MV-4-11 (cell line): ENCODE results near the gene AUTS2.

Experiments
- DNase-seq: peaks from one replicate; lab custom pipeline; 2025; lab: John Stamatoyannopoulos, UW

The AUTS2 gene

DNA sequence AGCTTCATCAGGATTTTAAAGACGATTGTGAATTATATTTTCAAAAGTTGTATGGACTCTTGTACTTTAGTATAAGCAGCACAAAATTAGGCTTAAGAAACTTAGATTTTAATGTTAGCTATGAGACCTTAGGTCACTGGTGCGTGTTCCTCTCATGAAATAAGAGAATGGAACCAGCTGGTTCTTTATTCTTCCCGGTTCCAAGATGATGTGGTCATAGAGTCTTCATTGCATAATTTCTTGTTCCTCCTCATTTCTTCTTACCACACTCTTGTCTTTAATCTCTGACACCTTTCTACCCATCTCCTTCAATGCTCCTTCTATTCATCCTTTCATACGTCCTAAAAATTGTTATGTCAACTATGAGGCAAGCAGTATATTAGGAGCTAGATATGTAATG lies 437.2 kb downstream of the AUTS2 start:
- no peak for DNase-seq

DNA sequence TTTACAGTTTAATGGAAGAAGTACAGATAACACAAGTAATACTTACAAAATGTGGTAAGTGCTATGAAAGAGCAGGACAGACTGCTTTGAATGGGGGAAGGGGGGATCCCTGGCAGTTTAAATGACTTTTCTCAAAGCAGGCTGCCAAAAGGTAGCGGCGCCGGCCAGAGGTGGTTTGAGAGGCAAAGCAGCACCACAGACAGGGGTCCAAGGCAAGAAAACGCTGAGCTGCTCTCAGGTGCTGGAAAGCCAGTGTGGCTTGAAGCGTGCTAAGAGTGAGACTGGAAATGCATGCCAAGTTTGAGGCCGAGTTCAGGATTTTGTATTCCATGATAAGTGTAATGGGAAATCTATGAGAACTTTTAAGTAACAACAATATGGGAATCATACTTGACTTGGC lies 437.7 kb downstream of the AUTS2 start:
- no peak for DNase-seq

DNA sequence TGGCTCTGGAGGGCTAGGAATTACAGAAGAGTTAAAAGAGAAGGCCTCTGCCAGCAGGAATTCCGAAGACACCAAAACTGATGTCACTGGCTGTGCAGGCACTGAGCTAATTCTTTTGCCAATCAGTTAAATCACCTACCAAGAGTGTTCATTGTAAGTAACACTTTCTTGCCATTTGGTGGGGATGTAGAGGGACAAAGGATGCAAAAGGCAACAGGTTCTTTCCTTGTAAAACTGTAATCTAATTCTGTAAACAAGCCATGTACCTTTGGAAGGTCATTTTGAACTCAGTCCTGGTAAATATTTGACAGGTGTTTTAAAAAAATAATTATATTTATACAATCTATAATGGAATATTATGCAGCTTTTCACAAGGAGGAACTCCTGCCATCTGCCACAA lies 438.4 kb downstream of the AUTS2 start:
- DNase-seq: no peak

DNA sequence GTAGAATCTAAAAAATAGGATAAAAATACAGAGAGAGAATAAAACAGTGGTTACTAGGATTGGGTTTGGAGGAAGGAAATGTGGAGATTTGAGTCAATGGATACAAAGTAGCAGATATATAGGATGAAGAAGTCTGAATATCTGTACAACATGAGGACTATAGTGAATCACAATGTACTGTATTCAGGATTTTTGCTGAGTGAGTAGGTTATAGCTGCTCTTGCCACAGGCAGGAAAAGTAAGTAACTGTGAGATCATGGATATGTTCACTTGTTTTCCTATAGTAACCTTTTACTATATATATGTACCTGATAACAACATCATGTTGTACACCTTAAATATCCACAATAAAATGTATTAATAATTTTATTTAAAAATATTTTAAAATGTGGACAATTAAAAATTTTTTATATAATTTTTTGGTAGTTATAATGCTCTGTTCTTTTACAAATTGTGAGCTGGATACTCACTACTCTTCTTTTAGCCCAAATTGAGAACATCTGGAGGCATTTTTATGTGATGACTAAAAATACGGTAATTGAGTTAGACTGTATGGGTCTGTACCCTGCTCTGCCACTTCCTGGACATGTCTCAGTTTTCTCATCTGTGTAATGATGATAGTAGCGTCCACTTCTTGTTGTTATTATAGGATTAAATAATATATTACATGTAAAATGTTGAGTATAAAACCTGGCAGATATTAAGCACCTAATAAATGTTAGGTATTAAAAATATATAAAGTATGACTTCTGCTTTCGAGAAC lies 439.1 kb downstream of the AUTS2 start:
- DNase-seq: no peak

DNA sequence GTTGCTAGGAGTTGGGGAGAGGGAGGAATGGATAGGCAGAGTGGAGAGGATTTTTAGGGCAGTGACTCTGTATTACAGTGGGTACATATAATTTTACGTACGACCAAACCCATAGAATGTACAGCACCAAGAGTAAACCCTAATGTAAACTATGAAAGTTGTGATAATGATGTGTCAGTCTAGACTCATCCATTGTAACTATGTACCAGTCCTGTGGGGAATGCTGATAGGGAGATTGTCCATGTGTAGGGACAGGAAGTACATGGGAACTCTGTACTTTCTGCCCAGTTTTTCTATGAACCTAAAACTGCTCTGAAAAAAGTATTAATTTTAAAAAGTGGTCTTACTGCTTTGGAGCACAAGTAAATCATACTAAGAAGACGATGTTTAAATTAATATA lies 441.8 kb downstream of the AUTS2 start:
- no peak for DNase-seq

DNA sequence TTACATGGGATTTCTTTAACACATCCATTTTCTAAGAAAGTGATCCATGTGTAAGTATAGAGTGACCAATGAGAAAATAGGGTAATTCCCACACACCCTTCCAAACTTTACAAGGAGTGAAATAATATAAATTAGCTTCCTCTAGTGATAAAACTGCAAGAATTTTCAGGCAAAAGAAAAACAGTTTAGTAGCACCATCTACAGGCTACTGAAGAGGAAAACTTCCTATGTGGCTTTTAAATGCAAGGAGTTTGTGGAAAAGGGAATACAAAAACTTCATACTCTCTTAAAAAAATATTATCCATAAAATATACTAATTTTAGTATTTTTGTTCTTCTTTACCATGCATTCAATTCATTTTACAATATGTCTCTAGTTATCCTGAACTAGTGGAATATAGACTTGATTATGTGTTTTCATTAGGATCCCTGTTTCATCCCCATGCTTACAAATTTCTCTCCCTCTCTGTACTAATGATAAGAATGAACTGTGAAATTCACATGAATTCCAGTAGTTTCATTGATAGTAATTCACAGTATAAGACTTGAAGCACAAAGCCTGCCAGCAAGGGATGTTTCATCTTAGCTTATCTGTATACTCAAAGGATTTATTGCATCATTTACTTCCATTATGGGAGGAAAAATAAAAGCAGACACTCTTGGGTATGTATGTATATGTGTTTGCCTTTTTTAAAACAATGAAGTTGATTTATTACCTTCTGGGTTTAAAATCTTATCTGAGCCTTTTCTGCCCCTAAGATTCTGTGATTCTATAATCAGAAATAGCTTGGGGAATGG lies 442.9 kb downstream of the AUTS2 start:
- DNase-seq: no peak

DNA sequence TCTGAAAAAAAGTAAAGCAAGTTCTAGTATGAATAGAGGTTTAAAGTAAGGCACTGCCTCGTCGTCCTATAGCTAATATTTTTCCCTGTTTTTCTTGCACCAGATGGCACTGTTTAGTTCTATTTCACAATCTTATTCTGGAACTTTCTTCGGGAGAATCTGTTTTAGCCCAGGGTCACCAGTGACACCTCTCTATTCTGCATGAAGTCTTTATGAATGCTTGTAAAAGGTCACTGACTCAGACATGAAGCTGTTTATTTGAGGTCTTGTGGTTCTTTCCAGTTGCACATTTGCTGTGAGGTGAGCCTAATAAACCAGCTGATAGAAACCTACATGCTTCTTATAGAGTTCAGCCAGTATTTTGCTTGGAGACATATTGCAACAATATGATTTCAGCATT lies 444.3 kb downstream of the AUTS2 start:
- DNase-seq: no peak

DNA sequence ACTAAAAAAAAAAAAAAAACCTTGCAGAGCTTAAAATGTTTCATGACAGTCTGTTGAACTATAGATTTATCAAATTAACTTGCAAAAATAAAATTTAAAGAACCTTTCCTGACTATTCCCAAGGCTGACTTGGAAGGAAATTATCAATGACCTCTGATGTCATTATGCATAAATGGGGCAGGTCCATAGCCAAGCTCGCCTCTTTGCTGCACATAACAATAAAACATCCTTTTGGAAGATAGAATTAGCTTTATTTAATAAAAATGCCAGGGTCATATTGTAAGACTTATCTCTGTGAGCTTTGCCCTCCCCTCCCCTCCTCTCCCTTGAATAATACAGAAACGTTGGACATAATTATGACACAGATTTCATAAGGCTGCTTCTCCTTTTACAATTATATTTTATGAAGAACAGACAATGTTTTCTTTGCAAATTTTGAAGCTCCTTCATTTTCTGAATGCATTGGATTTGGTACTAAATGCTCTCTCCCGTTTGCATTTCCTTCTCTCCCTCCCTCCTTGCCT lies 444.8 kb downstream of the AUTS2 start:
- no peak for DNase-seq

DNA sequence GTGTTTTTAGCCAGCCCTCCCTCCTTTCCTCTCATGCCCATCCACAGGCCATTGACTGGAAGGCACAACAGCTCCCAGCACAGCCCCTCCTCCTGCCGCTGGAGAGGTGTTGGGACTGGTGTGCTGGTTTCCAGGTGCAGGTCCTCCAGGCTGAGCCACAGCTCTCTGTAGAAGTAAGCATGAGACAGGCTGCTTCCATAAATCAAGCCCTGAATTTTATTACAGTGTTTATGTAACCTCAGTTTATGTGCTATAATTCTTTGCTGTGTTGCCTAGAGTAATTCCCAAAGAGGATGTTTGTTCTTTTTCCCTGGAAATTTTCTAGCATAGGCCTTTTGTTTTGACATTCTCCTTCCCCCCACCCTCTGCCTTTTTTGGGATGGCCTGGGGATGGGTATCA lies 445.8 kb downstream of the AUTS2 start:
- DNase-seq: no peak

DNA sequence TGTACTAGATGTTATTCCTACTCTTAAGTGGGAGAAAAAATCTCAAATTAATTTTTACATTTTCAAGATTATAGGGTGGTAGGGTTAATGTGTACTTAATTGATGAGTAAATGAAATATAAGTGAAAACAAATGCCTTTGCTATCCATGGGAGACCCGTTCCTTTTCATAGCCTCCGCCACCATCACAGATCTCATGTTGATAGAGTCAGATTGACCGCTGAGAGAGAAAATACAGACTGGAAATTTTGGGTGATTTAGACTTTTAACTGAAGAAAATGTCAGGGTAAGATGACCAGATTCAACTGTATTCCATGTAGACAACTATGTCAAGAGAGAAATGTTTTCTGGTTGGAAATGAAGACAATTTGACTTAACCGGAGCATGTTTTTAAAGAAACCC lies 446.2 kb downstream of the AUTS2 start:
- no peak for DNase-seq

DNA sequence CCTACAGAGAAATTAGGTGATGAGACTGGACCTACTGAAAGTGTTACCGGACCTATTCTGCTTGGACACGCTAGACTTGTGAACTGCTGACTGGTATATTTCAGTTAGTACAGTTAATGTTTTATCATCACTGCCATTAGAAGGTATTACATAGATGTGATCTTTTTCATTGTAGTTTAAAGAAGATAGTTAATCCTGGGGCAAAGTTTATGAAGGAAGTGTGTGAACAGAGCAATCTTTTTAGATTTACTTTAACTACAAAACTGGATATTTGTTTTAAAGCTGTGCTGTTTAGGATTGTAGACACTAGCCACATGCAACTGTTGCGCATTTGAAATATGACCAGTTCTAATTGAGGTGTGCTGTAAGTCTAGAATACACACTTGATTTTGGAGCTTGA lies 446.7 kb downstream of the AUTS2 start:
- no peak for DNase-seq

DNA sequence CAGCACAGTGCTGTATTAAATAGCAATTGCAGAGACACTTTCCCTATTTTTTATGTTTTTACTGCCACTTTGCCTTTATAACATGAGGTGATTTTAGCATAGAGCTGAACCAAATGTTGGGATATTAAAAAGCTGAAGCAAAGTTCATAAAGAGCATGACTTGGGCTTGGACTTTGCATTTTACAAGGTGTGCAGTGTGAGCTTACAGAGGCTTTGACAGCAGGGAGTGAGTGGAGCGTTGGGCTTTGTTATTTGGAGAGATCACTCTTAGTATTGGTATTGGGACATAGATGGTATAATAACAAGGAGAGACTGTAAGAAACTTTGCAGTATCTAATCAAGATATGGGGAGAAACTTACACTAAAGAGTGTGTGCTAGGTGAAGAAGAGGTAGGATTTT lies 449.1 kb downstream of the AUTS2 start:
- no peak for DNase-seq

DNA sequence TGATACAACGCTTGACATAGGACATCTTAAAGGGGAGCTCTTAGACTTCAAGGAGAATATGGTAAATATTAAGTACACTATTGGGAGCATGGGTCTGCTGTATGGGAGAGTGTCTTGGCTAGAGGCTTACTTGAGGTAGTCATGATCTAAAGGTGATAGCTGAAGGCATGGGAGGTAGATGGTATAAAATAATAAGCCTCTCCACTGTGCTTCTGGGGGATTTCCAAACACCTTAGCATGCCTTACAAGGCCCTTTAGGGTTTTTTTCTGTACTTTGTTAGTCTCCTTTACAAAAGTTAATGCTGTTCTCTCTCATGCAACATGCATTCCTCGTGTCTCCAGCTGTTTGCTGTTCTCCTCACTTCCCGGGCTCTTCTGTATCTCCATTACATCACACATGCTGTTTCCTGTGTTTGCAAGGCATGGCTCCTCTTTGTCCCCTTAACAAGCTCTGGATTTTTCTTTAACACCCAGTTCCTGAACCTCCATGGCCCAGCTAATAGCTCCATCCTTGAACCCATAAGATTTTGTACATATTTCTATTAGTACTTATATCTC lies 449.7 kb downstream of the AUTS2 start:
- DNase-seq: no peak

DNA sequence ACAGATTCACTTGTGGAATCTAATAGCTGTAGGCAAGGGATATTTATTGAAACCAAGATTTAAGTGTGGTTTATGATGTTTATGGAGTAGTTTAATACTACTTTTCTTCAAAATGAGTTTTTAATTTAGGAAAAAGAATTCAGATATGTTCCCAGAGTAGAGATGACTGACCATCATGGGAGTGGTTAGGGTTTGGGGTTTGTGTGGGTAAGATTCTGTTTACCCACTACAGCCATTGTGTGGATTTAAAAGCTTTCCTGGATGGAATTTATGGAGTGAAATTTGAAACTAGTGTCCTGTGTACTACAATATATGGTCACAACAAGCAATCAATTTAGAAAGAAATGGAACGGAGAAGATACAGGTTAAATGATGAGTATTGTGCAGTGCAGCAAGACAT lies 453.5 kb downstream of the AUTS2 start:
- no peak for DNase-seq

DNA sequence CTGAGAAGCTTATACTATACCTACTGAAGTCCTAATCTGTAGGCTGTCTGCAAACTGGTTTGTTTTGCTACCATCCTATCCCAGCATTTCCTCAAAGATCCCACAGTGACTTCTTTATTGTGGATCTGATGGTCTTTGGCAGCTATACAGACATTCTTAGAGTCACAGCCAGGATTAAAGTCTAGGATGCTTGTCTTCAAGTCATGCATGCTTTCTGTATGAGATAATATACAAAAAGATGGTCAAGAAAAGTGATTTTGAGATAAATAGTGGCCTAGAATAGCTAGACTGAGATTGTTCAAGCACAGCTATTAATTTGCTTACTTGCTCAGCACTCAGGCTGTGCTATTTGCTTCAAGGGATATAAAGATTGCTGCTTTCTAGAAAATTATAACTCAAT lies 454.4 kb downstream of the AUTS2 start:
- DNase-seq: no peak

DNA sequence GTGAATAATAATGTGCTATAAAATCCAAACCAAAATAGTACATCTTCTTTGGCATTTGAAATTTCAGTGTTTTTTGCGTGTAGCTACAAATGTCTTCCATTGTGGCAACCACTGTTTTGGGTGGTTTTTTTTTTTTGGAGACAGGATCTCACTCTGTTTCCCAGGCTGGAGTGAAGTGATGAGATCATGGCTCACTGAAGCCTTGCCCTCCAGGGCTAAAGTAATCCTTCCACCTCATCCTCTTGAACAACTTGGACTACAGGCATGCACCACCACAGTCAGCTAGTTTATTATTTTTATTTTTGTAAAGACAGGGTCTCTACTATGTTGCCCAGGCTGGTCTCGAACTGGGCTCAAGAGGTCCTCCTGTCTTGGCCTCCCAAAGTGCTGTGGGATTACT lies 455.1 kb downstream of the AUTS2 start:
- DNase-seq: no peak

DNA sequence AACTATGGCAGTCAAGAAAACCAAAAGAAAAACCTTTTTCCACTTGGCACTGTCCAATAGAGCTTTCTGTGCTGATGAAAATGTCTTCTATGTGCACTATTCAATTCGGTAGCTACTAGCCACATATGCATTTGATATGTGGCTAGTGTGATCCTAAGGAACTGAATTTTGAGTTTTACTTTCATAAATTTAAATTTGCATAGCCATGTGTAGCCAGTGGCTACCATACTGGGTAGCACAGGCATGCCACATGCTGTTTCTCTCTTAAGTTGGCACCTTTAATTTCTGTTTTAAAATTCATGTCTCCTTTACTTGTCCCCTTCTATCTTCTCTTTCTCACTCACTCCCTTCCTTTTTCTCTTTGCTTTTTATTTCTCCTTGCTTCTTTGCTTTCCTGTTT lies 455.7 kb downstream of the AUTS2 start:
- no peak for DNase-seq

DNA sequence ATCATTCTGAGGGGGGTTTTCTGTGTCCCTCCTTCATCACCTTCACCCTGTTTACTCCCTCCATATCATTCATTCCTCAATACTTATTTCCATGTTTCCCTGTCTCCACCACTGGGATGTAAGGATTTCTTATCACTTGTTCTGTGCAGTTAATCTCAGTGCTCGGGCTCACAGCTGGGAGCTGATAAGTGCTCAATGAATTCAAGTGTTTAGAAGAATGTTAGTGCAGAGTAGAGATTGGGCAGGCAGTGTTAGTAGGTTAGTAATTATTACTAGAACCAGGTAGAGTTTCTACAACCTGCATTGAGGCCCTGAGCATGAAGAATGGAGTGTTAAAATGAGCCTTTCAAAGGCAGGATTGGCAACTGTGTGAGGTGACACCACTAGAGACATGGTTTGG lies 458.1 kb downstream of the AUTS2 start:
- DNase-seq: no peak

DNA sequence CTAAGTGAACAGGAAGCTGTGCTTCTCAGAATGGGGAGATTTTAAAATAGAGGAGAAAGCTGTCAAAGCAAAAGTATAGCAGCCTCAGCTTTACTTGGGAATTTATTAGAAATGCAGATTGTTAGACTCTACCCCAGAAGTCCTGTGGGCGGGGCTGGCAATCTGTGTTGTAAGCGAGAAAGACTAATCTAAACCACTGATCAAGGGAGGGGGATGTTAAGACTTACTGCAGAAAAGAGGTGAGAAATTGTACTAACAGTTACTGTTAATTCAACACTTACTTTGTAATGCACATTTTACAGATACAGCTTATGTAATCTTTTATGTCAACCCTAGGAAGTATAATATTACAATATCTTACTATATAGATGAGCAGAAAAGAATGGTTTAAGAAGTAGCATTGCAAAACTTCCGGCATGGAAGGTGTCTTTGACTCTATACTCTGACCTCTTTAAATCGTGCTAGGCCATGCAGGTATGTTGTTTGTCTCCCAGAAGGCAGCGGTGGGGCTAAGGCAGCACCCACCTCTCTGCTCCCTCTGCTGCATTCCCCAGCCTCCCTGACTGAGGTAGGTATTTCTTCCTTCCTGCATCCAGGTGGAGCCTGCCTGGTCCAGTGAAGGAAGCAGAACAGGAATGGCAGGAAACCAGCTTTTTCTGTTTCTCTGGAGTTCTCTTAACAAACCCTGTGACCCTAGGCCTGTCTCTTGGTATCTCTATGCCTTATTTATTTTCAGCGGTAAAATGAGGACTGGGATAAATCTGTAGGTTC lies 462.2 kb downstream of the AUTS2 start:
- no peak for DNase-seq

DNA sequence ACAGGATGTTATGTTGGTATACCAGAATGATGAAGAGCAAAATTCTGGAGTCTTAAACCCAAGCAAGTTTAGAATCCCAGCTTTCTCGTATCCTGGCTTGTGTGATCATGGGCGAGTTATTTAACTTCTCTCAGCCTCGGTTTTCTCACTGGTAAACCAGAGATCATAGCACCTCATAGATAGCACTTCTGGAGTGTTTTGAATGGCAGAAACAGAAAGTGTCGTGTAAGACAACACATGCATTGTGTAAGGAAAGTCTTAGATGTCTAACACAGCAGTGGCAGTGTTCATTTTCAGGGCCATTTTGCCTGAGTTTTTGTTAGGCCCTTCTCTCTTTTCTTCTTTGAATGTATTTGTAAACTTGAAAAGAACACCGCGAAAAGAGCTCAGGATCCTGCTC lies 465.1 kb downstream of the AUTS2 start:
- DNase-seq: no peak

DNA sequence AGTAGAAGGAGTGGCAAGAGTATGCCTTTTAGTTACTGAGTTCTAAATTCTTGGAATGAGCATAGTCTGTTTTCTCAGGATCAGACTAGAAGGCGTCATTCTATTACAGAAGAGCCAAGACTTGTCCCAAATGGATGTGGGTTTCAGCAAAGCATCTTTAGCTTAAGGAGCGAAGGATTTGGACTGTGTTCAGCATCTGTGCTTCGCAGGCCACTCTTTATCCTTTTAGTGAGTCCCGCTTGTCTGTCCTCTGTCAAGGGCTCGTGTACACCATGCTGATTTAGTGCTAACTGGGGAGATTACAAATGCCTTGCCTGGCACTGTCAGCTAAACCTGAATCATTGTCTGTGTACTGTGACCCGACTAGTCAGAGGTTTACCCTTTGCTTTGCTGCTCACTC lies 465.7 kb downstream of the AUTS2 start:
- DNase-seq: no peak

DNA sequence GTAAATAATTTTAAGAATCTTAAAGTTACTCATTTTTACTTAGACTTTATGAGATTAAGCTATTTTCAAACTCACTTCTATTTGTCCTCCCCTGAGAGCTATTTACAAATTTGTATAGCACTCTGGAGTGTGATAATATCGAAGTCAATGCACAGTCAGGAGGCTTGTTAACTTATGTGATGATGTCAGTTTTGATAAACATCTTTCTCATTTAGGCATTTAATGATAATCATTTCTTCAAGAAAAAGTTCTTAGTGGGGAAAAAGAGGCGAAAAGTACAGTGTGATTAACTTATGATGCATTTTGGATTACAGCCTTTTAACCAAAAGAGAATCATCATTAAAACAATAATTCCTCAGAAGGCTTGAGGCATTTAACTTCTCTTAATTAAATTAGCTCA lies 468.6 kb downstream of the AUTS2 start:
- no peak for DNase-seq
